NCI-H226 (cell line): ENCODE results near the gene DMP1.
"Not testable (repeated sequence)": the region's sequence is repeated elsewhere in the genome, so short reads cannot be mapped to it uniquely, and the experiment has no call there.

ENCODE experiments used
- DNase-seq: peaks from one replicate; pipeline ENCODE4 v3.0.0-alpha.2; 2015

DMP1 gene

DNA sequence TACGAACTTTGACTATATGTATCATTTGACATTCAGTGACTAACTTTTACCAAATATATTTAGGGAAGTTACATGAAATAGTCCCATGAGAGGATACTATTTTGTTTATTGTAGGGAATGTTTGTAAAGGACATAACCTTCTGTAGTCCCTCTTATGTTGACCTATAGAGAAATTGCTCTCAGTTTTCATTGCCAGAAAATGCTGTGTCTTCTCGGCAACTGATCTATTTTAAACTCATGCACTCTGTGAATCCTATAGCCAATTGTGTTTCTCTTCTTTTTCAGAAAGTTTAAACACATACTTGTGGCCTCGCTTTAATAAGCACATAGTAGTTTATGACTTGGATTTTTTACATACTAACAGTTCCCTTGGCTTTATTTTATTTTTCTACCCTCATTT lies 38.2 kb downstream of the DMP1 start:
- DNase-seq: no peak

DNA sequence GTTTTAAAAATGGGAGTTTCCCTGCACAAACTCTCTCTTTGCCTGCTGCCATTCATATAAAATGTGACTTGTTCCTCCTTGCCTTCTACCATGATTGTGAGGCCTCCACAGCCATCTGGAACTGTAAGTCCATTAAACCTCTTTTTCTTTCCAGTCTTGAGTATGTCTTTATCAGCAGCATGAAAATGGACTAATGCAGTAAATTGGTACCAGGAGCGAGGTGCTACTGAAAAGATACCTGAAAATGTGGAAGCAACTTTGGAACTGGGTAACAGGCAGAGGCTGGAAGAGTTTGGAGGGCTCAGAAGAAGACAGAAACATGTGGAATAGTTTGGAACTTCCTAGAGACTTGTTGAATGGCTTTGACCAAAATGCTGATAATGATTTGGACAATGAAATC lies 40.9 kb downstream of the DMP1 start:
- not testable (repeated sequence) for DNase-seq

DNA sequence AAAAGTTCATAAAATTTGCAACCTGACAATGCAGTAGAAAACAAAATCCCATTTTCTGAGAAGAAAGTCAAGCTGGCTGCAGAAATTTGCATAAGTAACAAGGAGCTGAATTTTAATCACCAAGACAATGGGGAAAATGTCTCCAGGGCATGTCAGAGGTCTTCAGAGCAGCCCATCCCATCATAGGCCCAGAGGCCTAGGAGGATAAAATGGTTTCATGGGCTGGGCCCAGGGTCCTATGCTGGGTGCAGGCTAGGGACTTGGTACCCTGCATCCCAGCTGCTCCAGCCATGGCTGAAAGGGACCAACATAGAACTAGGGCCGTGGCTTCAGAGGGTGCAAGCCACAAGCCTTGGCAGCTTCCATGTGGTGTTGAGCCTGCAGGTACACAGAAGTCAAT lies 42.0 kb downstream of the DMP1 start:
- not testable (repeated sequence) for DNase-seq

DNA sequence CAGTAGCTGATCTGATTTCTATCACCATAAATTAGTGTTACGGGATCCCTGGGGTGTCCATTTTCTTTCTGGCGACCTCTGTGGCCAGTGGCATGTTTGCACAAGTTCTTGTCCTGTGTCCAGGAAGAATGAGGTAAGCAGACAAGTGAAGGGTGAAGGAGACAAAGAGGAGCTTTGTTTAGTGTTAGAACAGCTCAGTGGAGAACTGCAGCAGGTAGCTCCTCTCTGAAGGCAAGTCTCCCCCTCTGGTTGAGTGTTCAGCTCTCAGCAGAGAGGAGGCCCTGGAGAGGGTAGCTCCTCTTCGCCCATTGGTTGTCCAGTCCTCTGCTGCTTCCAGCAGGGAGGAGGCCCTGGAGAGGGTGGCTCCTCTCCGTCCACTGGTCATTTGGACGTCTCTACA lies 47.2 kb downstream of the DMP1 start:
- no peak for DNase-seq

DNA sequence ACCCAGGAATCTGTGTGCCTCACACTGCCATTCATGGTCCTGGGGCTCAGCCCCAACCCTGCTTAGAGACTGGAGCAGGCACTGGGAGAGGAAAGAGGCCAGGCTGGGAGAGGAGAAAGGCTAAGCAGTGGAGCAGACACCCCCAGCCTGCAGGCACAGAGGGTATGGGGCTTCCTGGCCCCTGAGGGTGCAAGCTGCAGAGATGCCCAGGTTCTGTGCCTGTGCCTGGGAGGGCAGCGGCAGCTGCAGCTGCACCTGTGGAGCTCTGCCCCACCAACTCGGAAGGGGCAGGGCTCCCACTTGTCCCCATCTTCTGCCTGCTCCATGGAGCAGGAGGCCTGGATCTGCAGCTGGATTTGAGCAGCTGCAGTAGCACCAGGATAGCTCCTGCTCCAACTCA lies 47.9 kb downstream of the DMP1 start:
- no peak for DNase-seq

DNA sequence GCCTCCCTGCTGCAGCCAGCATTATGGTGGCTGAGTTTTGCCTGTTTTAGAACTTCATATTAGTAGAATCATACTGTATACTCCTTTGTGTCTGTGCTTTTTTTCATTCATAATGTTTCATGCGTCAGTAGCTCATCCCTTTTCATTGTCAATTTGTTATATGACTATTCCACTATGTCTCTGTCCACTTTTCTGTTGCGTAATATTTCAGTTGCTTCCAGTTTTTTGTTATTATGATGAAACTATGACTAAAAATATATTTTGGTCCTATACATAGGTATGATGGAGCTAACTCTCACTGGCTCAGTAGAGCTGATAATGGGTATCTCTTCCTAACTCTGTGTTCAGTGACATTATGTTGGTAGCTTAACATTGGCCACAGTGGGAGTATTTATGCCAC lies 48.3 kb downstream of the DMP1 start:
- no peak for DNase-seq

DNA sequence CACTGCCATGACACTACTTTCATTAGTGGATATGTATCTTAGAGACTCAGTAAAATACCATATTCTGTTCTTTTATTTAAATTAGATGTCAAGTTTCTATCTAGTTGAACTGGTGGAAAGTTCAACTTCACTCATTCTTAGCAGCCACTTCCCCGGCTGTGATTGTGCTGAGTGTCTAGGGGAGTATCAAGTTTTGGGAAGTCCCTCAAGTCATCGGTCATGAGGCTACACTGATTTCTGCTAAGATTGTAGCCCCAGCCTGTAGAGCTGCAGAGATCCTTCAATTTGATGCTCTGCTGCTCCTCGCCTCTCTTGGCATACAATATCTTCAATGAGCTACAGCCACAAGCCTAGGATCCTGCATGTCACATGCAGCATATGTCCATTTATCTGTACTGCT lies 53.9 kb downstream of the DMP1 start:
- no peak for DNase-seq

DNA sequence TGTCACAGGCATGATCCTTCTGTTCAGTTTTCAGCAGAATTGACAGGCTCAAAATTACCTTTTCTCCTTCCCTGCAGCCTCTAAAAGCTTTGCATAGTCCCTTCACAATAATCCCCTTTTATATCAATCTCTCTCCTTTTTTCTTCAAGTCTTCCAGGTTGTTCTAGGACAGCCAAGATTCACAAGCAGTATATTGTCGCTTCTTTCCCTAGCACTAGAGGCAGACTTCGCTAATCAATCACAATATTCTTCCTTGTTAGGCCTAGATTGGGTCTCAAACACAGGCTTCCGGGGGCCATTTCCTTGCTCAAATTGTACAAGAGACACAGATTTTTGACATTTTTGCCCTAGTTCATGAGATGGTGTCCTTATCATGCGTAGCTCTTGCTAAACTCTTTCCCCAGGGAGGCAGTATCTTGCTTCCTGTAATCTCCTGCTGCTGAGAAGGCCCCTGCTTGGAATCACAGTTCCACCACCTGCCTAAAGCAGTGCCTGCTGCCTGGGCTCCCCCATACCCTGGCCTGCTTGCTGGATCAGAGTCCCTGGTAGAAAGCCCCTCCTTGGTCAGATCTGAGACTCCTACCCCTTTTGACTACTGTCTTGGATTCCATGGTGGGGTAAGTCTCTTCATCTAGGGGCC lies 57.3 kb downstream of the DMP1 start:
- DNase-seq: no peak
